ENCODE results near the gene STXBP5L.
"Not testable (repeated sequence)": the region's sequence is repeated elsewhere in the genome, so short reads cannot be mapped to it uniquely, and the experiment has no call there.

STXBP5L gene

DNA sequence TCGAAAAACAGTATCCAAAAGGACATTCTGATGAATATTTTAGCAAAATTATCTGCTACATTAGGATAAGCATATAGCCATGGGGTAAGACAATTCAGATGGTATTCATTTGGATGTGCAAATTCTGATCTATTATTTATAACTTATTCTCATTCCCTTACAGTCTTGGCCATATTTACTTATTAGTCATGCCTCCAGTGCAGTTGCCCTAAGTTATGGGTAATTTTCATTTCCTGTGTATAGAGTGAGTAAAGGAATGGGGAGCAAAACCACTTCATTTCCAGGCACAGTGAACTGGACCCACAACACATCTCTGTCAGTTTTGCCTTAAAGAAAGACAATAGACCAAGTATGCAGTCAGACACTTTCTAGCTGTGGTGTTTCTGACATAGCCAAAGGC lies 503.5 kb downstream of the STXBP5L start:
- H3K27me3 ChIP-seq (ENCODE audit: control insufficient read depth, insufficient read depth, low read length), result no peaks in the 10 kb centered on the region
- no peaks in the 10 kb centered on the region for H3K9me3 ChIP-seq (ENCODE audit: control insufficient read depth, insufficient read depth, low read length)
- H3K27ac ChIP-seq (ENCODE audit: low read length), result no peak overlapping the region
- H3K36me3 ChIP-seq (ENCODE audit: control insufficient read depth, insufficient read depth, low read length), result no peaks in the 10 kb centered on the region
- H3K4me1 ChIP-seq (ENCODE audit: control insufficient read depth, insufficient read depth, low read length), result no peaks in the 10 kb centered on the region
- no peak overlapping the region for H3K4me3 ChIP-seq (ENCODE audit: low read length)
- no CpG with 5 or more reads among the region's 1 CpG for WGBS (ENCODE audit: insufficient coverage, insufficient read length)
- no peak for DNase-seq (ENCODE audit: low read depth, low spot score)

DNA sequence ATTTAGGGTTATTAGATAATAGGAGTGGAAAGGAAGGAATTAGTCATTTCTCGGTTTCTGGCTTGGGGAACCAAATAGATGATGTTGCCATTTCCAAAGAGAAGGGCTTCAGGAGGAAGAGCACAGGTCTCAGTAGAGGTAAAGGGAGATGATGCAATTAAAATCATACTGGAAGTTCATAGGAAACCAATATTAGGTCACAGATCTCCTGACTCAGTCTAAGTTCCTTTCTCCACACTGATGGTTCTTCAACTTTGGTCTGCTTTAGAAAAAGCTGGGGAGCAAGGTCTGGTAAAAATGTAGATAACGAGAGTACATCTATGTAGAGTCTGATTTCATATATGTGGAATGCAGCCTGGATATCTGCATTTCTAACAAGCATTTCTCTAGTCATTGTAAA lies 506.9 kb downstream of the STXBP5L start:
- no CpG with 5 or more reads among the region's 2 CpGs for WGBS (ENCODE audit: insufficient coverage, insufficient read length)

GRCh38 chr3:121418182-121418581 lies 510.2 kb downstream of the STXBP5L start:
- no peak for DNase-seq (ENCODE audit: low read depth, low spot score)
- Histone ChIP-seq H3K27me3 (ENCODE audit: control insufficient read depth, insufficient read depth, low read length) (no peaks in the 10 kb centered on the region), H3K36me3 (ENCODE audit: control insufficient read depth, insufficient read depth, low read length) (no peaks in the 10 kb centered on the region), H3K9me3 (ENCODE audit: control insufficient read depth, insufficient read depth, low read length) (no peaks in the 10 kb centered on the region), H3K4me1 (ENCODE audit: control insufficient read depth, insufficient read depth, low read length) (no peaks in the 10 kb centered on the region), H3K4me3 (ENCODE audit: low read length) (no peak overlapping the region), H3K27ac (ENCODE audit: low read length) (no peak overlapping the region)
- no CpG with 5 or more reads among the region's 6 CpGs for WGBS (ENCODE audit: insufficient coverage, insufficient read length)

More for the DNA sequence above, 506.9 kb downstream of the STXBP5L start:
- no peaks in the 10 kb centered on the region for H3K27me3 ChIP-seq (ENCODE audit: control insufficient read depth, insufficient read depth, low read length)
- no peaks in the 10 kb centered on the region for H3K4me1 ChIP-seq (ENCODE audit: control insufficient read depth, insufficient read depth, low read length)
- H3K9me3 ChIP-seq (ENCODE audit: control insufficient read depth, insufficient read depth, low read length), result no peaks in the 10 kb centered on the region
- no peaks in the 10 kb centered on the region for H3K36me3 ChIP-seq (ENCODE audit: control insufficient read depth, insufficient read depth, low read length)
- H3K27ac ChIP-seq (ENCODE audit: low read length), result no peak overlapping the region
- no peak overlapping the region for H3K4me3 ChIP-seq (ENCODE audit: low read length)
- DNase-seq (ENCODE audit: low read depth, low spot score), result no peak

DNA sequence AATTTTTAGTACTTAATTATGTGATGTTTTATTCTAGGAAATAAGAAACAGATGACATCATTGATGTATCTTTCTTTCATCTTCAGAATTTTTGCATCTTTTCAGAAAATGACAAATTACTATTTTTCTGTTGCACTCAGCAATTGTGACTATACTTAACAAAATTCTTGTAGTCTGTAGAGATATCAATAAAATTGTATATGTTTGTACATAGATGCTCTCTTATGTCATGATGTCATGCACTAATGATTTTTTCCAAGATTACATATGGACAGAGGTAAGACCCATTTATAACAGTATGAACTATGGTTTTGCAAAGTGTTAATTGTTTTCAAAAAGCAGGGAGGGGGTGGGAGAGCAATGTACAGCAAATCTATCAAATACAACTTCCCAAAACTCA lies 516.5 kb downstream of the STXBP5L start:
- Histone ChIP-seq H3K4me3 (ENCODE audit: low read length) (no peak overlapping the region), H3K4me1 (ENCODE audit: control insufficient read depth, insufficient read depth, low read length) (peaks cover 2% of the 10 kb centered on the region; the same call in 1 of the 2 replicates), H3K9me3 (ENCODE audit: control insufficient read depth, insufficient read depth, low read length) (no peaks in the 10 kb centered on the region), H3K36me3 (ENCODE audit: control insufficient read depth, insufficient read depth, low read length) (0 out of 2 replicates have a peak, but pooled peaks cover 2% of the 10 kb centered on the region), H3K27ac (ENCODE audit: low read length) (no peak overlapping the region), H3K27me3 (ENCODE audit: control insufficient read depth, insufficient read depth, low read length) (no peaks in the 10 kb centered on the region; the same call in 1 of the 2 replicates)
- DNase-seq (ENCODE audit: low read depth, low spot score), result no peak

- peaks cover 1% of the 10 kb centered on the region; the same call in 1 of the 2 replicates for H3K4me1 ChIP-seq (ENCODE audit: control insufficient read depth, insufficient read depth, low read length)
- H3K27ac ChIP-seq (ENCODE audit: low read length), result no peak overlapping the region
- H3K4me3 ChIP-seq (ENCODE audit: low read length), result no peak overlapping the region
- no peaks in the 10 kb centered on the region for H3K9me3 ChIP-seq (ENCODE audit: control insufficient read depth, insufficient read depth, low read length)
- no peaks in the 10 kb centered on the region; the same call in 1 of the 2 replicates for H3K27me3 ChIP-seq (ENCODE audit: control insufficient read depth, insufficient read depth, low read length)
- DNase-seq (ENCODE audit: low read depth, low spot score), result no peak
- peaks cover 5% of the 10 kb centered on the region; the same call in 1 of the 2 replicates for H3K36me3 ChIP-seq (ENCODE audit: control insufficient read depth, insufficient read depth, low read length)
Observed at GRCh38 chr3:121430664-121431215, 522.7 kb downstream of the STXBP5L start.

DNA sequence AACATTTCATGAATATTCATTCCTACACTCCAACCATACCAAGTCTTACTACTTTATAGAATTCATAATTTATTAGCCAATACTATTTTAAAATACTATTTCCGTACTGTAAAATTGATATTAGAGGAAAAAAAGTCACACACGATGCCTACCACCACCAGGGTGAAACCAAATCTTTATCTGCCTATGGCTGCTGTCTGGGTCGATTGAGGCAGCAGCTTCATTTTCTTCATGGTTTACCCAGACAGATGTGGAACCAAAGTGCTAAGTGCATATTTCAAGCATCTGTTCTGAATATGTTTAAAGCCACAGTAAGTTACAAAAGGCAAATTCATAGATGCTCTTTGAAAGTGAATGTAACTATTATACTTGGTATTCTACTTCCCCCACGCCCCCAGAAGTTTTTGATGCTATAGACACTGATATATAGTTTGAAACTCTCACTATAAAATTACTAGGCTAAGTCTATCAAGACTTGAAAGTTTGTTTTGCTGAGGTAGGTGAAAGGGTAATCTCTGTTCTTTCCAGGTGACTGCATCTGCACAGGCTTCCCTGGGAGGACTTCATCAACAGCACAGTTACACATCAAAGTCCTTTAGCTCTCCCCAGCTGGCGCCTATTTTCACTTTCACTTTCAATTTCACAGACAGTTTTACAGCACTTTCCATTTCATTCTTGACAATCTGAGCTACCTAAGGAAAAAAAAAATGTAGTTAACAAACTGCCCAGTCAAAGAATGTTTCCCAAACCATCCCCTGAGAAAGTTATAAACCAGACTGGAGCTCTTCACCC lies 523.9 kb downstream of the STXBP5L start:
- Histone ChIP-seq H3K27ac (ENCODE audit: low read length) (no peak overlapping the region), H3K27me3 (ENCODE audit: control insufficient read depth, insufficient read depth, low read length) (no peaks in the 10 kb centered on the region), H3K9me3 (ENCODE audit: control insufficient read depth, insufficient read depth, low read length) (no peaks in the 10 kb centered on the region), H3K4me3 (ENCODE audit: low read length) (no peak overlapping the region), H3K4me1 (ENCODE audit: control insufficient read depth, insufficient read depth, low read length) (no peaks in the 10 kb centered on the region), H3K36me3 (ENCODE audit: control insufficient read depth, insufficient read depth, low read length) (peaks cover 4% of the 10 kb centered on the region; the same call in 1 of the 2 replicates)
- no peak for DNase-seq (ENCODE audit: low read depth, low spot score)
- WGBS (ENCODE audit: insufficient coverage, insufficient read length), result no CpG with 5 or more reads among the region's 5 CpGs

GRCh38 chr3:121436074-121436473 lies 528.1 kb downstream of the STXBP5L start:
- no peaks in the 10 kb centered on the region for H3K9me3 ChIP-seq (ENCODE audit: control insufficient read depth, insufficient read depth, low read length)
- no peak overlapping the region for H3K27ac ChIP-seq (ENCODE audit: low read length)
- no peak overlapping the region for H3K4me3 ChIP-seq (ENCODE audit: low read length)
- no CpG with 5 or more reads among the region's 2 CpGs for WGBS (ENCODE audit: insufficient coverage, insufficient read length)
- H3K27me3 ChIP-seq (ENCODE audit: control insufficient read depth, insufficient read depth, low read length), result no peaks in the 10 kb centered on the region
- no peak for DNase-seq (ENCODE audit: low read depth, low spot score)
- no peaks in the 10 kb centered on the region for H3K4me1 ChIP-seq (ENCODE audit: control insufficient read depth, insufficient read depth, low read length)
- H3K36me3 ChIP-seq (ENCODE audit: control insufficient read depth, insufficient read depth, low read length), result peaks cover 4% of the 10 kb centered on the region; the same call in 1 of the 2 replicates

- no peak for DNase-seq (ENCODE audit: low read depth, low spot score)
- no peak overlapping the region for H3K4me3 ChIP-seq (ENCODE audit: low read length)
- H3K36me3 ChIP-seq (ENCODE audit: control insufficient read depth, insufficient read depth, low read length), result peaks cover 4% of the 10 kb centered on the region; the same call in 1 of the 2 replicates
- no peaks in the 10 kb centered on the region for H3K9me3 ChIP-seq (ENCODE audit: control insufficient read depth, insufficient read depth, low read length)
- no CpG with 5 or more reads among the region's 3 CpGs for WGBS (ENCODE audit: insufficient coverage, insufficient read length)
- no peaks in the 10 kb centered on the region for H3K27me3 ChIP-seq (ENCODE audit: control insufficient read depth, insufficient read depth, low read length)
- no peaks in the 10 kb centered on the region for H3K4me1 ChIP-seq (ENCODE audit: control insufficient read depth, insufficient read depth, low read length)
- no peak overlapping the region for H3K27ac ChIP-seq (ENCODE audit: low read length)
Observed at GRCh38 chr3:121436641-121437040, 528.6 kb downstream of the STXBP5L start.

DNA sequence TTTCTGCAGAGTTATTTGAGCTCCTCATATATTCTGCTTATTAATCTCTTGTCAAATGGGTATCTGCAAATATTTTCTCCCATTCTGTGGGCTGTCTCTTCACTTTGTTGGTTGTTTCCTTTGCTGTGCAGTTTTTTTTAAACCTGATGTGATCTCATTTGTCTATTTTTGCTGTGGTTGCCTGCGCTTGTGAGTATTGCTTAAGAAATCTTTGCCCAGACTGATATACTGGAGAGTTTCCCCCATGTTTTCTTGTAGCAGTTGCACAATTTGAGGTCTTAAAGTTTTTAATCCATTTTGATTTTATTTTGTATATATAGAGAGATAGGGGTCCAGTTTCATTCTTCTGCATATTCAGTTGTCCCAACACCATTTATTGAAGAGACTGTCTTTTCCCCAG lies 535.5 kb downstream of the STXBP5L start:
- Histone ChIP-seq H3K36me3 (ENCODE audit: control insufficient read depth, insufficient read depth, low read length) (no peaks in the 10 kb centered on the region; the same call in 1 of the 2 replicates), H3K27me3 (ENCODE audit: control insufficient read depth, insufficient read depth, low read length) (no peaks in the 10 kb centered on the region), H3K27ac (ENCODE audit: low read length) (no peak overlapping the region), H3K4me3 (ENCODE audit: low read length) (no peak overlapping the region), H3K4me1 (ENCODE audit: control insufficient read depth, insufficient read depth, low read length) (no peaks in the 10 kb centered on the region), H3K9me3 (ENCODE audit: control insufficient read depth, insufficient read depth, low read length) (no peaks in the 10 kb centered on the region)
- WGBS (ENCODE audit: insufficient coverage, insufficient read length), result no CpG with 5 or more reads among the region's 1 CpG
- no peak for DNase-seq (ENCODE audit: low read depth, low spot score)

GRCh38 chr3:121451752-121452151 lies 543.7 kb downstream of the STXBP5L start:
- WGBS (ENCODE audit: insufficient coverage, insufficient read length), result no CpG with 5 or more reads among the region's 12 CpGs
- H3K27me3 ChIP-seq (ENCODE audit: control insufficient read depth, insufficient read depth, low read length); H3K27ac ChIP-seq (ENCODE audit: low read length); H3K36me3 ChIP-seq (ENCODE audit: control insufficient read depth, insufficient read depth, low read length); H3K4me3 ChIP-seq (ENCODE audit: low read length); H3K4me1 ChIP-seq (ENCODE audit: control insufficient read depth, insufficient read depth, low read length); H3K9me3 ChIP-seq (ENCODE audit: control insufficient read depth, insufficient read depth, low read length); DNase-seq (ENCODE audit: low read depth, low spot score): not testable (repeated sequence)

- H3K4me1 ChIP-seq (ENCODE audit: control insufficient read depth, insufficient read depth, low read length), result no peaks in the 10 kb centered on the region
- DNase-seq (ENCODE audit: low read depth, low spot score), result no peak
- H3K27ac ChIP-seq (ENCODE audit: low read length), result no peak overlapping the region
- H3K9me3 ChIP-seq (ENCODE audit: control insufficient read depth, insufficient read depth, low read length), result no peaks in the 10 kb centered on the region
- WGBS (ENCODE audit: insufficient coverage, insufficient read length), result no CpG with 5 or more reads among the region's 3 CpGs
- no peaks in the 10 kb centered on the region for H3K27me3 ChIP-seq (ENCODE audit: control insufficient read depth, insufficient read depth, low read length)
- H3K4me3 ChIP-seq (ENCODE audit: low read length), result no peak overlapping the region
- peaks cover 13% of the 10 kb centered on the region; the same call in 1 of the 2 replicates for H3K36me3 ChIP-seq (ENCODE audit: control insufficient read depth, insufficient read depth, low read length)
Observed at GRCh38 chr3:121462565-121462964, 554.6 kb downstream of the STXBP5L start.
